Gastroesophageal sphincter (tissue), 4 donors: ENCODE data around the gene CBARP. TPM values are rescaled to one million over a fixed set of nuclear protein-coding genes. Genes with fewer than 3 reads are reported as not detected.

Source experiments
- ATAC-seq: fragments of 150-250 bp; one replicate; pipeline ENCODE4 v1.9.1; 2016; ENCODE audit warnings: mild to moderate bottlenecking, moderate library complexity
- H3K27ac ChIP-seq, 4 donors: fragments of 200-600 bp; sonication (generic) in 3 of 4; 1 replicate in 3 of 4; 2 replicates in 1 of 4; pipeline ENCODE4 v1.5.1; 2016 to 2019
- H3K27me3 ChIP-seq: fragments of 200-600 bp; sonication (generic); one replicate; pipeline ENCODE4 v1.5.1; 2019
- H3K36me3 ChIP-seq, 2 donors: fragments of 200-600 bp; sonication (generic); one replicate each; pipeline ENCODE4 v1.5.1; 2019; ENCODE audit warnings: control low read depth in 1 of 2
- H3K4me1 ChIP-seq, 3 donors: fragments of 200-600 bp; sonication (generic); 1 replicate in 2 of 3; 2 replicates in 1 of 3; pipeline ENCODE4 v1.5.1; 2016 to 2019; ENCODE audit warnings: control low read depth in 2 of 3
- H3K4me3 ChIP-seq, 2 donors: fragments of 200-600 bp; sonication (generic); one replicate each; pipeline ENCODE4 v1.5.1; 2019; ENCODE audit warnings: mild to moderate bottlenecking in 1 of 2, moderate library complexity in 1 of 2
- H3K9me3 ChIP-seq, 3 donors: fragments of 200-600 bp; sonication (generic); one replicate each; pipeline ENCODE4 v1.5.1; 2017 to 2019; ENCODE audit warnings: control low read depth in 2 of 3
- EP300 ChIP-seq: sonication (generic); formaldehyde crosslinking; IDR thresholded peaks from one replicate; pipeline ENCODE4 v1.6.1; 2017; ENCODE audit warnings: antibody characterized with exemption, mild to moderate bottlenecking
- POLR2A ChIP-seq, 2 donors: fragments of 450-650 bp; IDR thresholded peaks; one replicate each; pipeline ENCODE4 v1.6.1; 2017; ENCODE audit warnings: antibody characterized with exemption in 2 of 2, mild to moderate bottlenecking in 2 of 2, moderate library complexity in 1 of 2
- POLR2AphosphoS5 ChIP-seq: sonication (generic); formaldehyde crosslinking; IDR thresholded peaks from one replicate; pipeline ENCODE4 v1.6.1; 2017; ENCODE audit warnings: antibody characterized with exemption
- WGBS, 2 donors: methylation state at CpG; one replicate each; pipeline ENCODE4 v1.1.5; 2018; ENCODE audit warnings: low coverage in 1 of 2; 5-methylcytosine and 5-hydroxymethylcytosine counted together
- total RNA-seq, 4 donors: library from RNA; depleted of rRNA; stranded (reverse); fragments of >200 nt; gene quantifications; one replicate each; pipeline ENCODE4 v1.1.0, GENCODE V29; 2016
- TF ChIP-seq, protein P1 (sequence below), 4 experiments: fragments of 200-600 bp in 2 of 4; fragments of 450-650 bp in 2 of 4; sonication (generic) in 1 of 4; IDR thresholded peaks; one replicate each; pipeline ENCODE4 v1.5.1; 2017 to 2019; ENCODE audit warnings: antibody characterized with exemption in 4 of 4, mild to moderate bottlenecking in 2 of 4, moderate library complexity in 2 of 4

The CBARP gene
- total RNA-seq, 4 donors from 2014 or later, result 0.13 to 0.73 (median 0.49) TPM; not detected in 1

DNA sequence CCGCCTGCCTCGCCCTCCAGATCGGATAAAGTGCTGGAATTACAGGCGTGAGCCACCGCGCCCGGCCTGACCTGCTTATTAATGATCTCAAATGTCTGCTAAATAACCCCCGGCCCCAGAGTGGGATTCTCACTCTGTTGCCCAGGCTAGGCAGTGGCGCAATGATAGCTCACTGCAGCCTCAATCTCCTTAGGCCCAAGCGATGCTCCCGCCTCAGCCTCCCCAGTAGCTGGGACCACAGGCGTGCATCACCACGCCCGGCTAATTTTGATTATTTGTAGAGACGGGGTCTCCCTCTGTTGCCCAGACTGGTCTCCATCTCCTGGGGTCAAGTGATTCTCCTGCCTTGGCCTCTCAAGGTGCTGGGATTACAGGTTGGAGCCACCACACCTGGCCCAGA, 3.1 kb upstream of the CBARP start:
- WGBS, 2 donors, result 55 to 65% methylated on average over 7 to 8 of the region's 15 CpGs
- Histone ChIP-seq H3K4me3 (peak overlapping the region in 1 of 2 donors; percentile 97), H3K27ac (peak overlapping the region; percentile 78 to 100 (median 95)), H3K9me3 (no peaks in the 10 kb centered on the region), H3K36me3 (no peaks in the 10 kb centered on the region), H3K4me1 (peaks cover 8 to 90% (median 57%) of the 10 kb centered on the region in 3 donors), H3K27me3 (peaks cover 14% of the 10 kb centered on the region)
- ATAC-seq, result no peak
- TF ChIP-seq POLR2AphosphoS5 (no peak), POLR2A (IDR thresholded peaks at IDR 0.05) (no peak), EP300 (no peak)
- TF ChIP-seq, protein P1, sequence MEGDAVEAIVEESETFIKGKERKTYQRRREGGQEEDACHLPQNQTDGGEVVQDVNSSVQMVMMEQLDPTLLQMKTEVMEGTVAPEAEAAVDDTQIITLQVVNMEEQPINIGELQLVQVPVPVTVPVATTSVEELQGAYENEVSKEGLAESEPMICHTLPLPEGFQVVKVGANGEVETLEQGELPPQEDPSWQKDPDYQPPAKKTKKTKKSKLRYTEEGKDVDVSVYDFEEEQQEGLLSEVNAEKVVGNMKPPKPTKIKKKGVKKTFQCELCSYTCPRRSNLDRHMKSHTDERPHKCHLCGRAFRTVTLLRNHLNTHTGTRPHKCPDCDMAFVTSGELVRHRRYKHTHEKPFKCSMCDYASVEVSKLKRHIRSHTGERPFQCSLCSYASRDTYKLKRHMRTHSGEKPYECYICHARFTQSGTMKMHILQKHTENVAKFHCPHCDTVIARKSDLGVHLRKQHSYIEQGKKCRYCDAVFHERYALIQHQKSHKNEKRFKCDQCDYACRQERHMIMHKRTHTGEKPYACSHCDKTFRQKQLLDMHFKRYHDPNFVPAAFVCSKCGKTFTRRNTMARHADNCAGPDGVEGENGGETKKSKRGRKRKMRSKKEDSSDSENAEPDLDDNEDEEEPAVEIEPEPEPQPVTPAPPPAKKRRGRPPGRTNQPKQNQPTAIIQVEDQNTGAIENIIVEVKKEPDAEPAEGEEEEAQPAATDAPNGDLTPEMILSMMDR (IDR thresholded peaks at IDR 0.05), result no peak

DNA sequence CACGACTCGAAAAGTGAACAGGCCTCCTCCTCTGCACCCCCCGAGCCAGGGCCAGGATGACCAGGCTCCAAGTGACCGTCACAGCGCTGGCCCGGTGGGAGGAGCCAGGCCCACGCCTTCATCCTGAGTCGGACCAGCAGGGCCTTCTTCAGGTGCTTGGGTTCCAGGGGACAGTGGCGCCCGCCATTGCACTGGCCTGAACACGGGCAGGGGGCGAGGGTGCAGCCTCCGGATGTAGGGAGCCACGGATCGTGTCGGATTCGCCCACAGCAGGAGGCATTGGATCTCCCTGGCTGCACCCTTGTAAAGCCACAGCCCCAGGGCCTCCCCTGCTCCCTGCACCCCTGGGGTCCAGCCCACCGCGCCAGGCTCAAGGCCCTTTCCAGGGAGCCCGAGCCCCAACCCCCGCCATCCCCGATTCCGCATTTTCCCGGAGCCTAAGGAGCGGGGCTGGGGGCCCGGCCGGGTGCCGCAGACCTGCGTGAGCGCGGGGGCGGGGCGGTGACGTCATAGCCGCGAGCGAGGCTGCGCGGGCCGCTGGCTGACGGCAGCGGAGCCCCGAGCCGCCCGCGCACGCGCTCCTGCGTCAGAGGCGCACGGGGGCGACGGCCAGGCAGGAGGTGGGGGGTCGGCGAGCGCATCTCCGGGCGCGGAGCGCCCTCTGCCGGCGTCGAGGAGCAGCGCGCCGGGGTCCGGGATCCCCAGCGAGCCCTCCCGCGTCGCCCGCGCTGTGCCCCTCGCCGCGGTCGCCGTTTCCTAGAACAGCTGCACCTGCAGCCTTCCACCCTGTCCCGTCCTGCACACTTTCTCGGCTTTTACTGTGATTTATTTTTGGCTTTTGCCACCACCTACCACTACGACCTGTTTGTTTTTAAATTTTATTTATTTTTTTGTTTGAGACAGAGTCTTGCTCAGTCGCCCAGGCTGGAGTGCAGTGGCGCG, 2.3 kb upstream of the CBARP start:
- 0% methylated on average over 16 of the region's 84 CpGs; no CpG with 5 or more reads in 1 of the 2 donors for WGBS, 2 donors
- Histone ChIP-seq H3K27ac (peak overlapping the region; percentile 78 to 100 (median 95)), H3K27me3 (peaks cover 15% of the 10 kb centered on the region), H3K4me3 (peak overlapping the region; percentile 2 to 44), H3K9me3 (no peaks in the 10 kb centered on the region), H3K36me3 (no peaks in the 10 kb centered on the region), H3K4me1 (peaks cover 8 to 81% (median 49%) of the 10 kb centered on the region in 3 donors)
- ATAC-seq, result peak; percentile 67
- no peak for TF ChIP-seq POLR2AphosphoS5
- TF ChIP-seq, protein P1 (IDR thresholded peaks at IDR 0.05), result peak in 3 of 4 experiments; percentile 95 to 99 (median 99)

DNA sequence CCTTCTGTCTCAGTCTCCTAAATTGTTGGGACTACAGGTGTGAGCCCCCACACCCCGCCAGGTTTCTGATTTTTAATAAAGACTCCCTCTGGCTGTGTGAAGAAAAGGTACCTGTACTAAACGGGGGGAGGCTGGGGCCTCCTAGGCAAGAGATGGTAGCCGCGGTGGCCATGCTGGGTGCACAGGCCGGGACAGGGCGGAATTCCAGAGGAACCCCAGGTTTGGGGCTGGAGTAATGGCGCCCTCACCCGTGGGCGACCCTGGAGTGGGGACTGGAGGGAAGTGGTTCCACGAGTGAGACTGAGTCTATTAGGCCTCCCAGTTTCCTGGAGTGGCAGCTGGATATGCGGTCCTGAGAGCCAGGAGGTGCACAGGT, 1.6 kb upstream of the CBARP start:
- no peaks in the 10 kb centered on the region for H3K36me3 ChIP-seq
- peak overlapping the region; percentile 78 to 100 (median 95) for H3K27ac ChIP-seq
- no peak for ATAC-seq
- 73% methylated on average over 10 of the region's 11 CpGs; no CpG with 5 or more reads in 1 of the 2 donors for WGBS, 2 donors
- no peak overlapping the region for H3K4me3 ChIP-seq
- H3K4me1 ChIP-seq, result peaks cover 5 to 74% (median 42%) of the 10 kb centered on the region in 3 donors
- peaks cover 15% of the 10 kb centered on the region for H3K27me3 ChIP-seq
- TF ChIP-seq POLR2A (IDR thresholded peaks at IDR 0.05), result no peak
- TF ChIP-seq, protein P1 (IDR thresholded peaks at IDR 0.05), result no peak
- TF ChIP-seq EP300, result no peak
- TF ChIP-seq POLR2AphosphoS5, result no peak
- H3K9me3 ChIP-seq, result no peaks in the 10 kb centered on the region

DNA sequence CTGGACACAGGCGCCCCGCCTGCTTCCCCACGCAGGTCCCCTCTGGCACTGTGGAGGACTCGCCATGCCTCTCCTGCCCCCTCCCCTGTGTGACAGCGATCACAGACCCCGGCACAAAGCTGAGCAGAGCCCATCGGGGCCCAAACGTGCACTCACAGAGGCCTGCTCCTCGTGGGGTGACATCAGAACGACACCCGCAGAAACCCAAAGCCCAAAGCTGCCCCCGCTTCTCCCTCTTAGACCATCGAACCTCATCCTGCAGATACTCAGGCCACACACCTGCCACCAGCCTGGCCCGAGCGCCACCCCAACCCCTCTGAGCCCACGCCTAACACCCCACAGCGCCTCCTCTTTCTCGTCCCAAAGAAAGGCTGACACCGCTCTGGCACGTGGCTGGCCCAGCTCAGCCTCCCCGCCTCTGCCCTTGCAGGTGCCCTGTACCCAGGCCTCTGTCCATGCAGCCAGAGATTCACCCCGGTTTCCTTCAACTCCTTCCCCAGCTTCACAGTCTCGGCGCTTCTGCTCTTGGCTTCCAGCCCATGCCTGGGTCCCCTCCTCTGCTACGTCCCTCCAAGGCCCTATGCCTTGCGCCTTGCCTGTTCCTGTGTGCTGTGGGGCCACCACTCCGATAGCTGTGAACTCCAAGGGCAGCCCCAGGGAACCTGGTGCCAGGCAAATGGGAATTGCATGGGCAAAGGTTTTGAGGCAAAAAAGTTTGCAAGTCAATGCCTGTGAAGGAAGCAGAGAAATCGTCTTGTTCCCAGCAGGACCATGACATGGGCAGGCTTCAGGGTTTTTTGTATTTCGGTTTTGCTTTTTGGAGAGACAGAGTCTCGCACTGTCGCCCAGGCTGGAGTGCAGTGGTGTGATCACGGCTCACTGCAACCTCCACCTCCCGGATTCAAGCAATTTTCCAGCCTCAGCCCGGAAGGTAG, 831 bp upstream of the CBARP start:
- TF ChIP-seq, protein P1 (IDR thresholded peaks at IDR 0.05), result no peak
- TF ChIP-seq POLR2AphosphoS5 (no peak), EP300 (no peak), POLR2A (IDR thresholded peaks at IDR 0.05) (no peak)
- WGBS, 2 donors, result 67 to 78% methylated on average over 6 to 19 of the region's 34 CpGs

More for the DNA sequence above, 831 bp upstream of the CBARP start:
- Histone ChIP-seq H3K4me1 (peaks cover 5 to 69% (median 34%) of the 10 kb centered on the region in 3 donors), H3K9me3 (no peaks in the 10 kb centered on the region), H3K27ac (peak overlapping the region in 3 of 4 donors; percentile 91 to 100 (median 99)), H3K27me3 (peaks cover 15% of the 10 kb centered on the region), H3K36me3 (no peaks in the 10 kb centered on the region), H3K4me3 (peak overlapping the region in 1 of 2 donors; percentile 63)
- ATAC-seq, result no peak
